Epithelial cell of esophagus (primary cell): ENCODE measurements around the gene ACP2.

Source experiments
- DNase-seq: peaks from one replicate; pipeline ENCODE4 v3.0.0; 2010; ENCODE audit warnings: low read depth
- H3K4me3 ChIP-seq: 2 replicates; pipeline ENCODE4 v1.5.1; 2011; ENCODE audit warnings: mild to moderate bottlenecking, low read length, control low read depth
- CTCF ChIP-seq: IDR thresholded peaks from 2 replicates; pipeline ENCODE4 v1.5.1; 2011; ENCODE audit warnings: low read depth, mild to moderate bottlenecking, low read length, control low read depth, inconsistent platforms; ENCODE audit not compliant: insufficient read depth; ENCODE audit errors: missing control alignments

Gene ACP2

DNA sequence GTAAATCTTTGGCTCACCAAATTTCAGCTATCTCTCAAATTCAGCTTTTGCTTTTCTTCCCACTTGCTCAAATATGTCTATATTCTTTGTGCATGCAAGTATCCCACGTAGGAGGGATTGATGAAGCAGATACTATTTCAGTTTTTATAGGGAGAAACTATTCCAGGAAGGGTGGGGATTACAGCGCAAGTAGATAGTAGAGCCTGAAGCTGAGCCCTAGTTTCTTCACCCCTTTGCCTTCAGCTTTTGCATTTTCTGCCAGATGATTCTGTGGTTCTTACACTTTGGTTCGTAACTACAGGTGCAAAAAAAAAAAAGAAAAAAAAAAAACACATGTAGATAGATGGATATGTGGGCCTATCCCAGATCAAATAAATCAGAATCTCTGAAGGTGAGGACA, 3.1 kb upstream of the ACP2 start:
- DNase-seq, result no peak
- no peak overlapping the region for H3K4me3 ChIP-seq
- TF ChIP-seq CTCF, result no peak

GRCh38 chr11:47249378-47249715, 733 bp upstream of the ACP2 start:
- no peak for TF ChIP-seq CTCF
- peak overlapping the region; percentile 90 for H3K4me3 ChIP-seq
- no peak for DNase-seq

DNA sequence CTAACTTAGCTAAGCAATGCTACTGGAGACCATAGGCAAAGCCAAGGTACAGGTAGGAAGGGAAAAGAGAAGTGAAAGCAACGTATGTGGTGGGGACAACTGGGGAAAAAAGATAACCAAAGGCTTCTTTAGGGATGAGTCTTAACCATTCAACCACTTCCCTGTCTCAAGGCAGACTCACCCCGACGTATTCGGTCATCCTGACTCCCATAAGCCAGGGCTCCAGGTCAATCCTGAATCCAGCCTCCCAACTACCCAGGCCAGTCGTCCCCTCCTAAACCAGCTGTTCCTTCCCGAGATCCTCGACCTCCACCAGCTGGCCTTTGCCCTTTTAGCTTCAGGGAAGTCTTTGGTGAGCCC, 330 bp downstream of the ACP2 start:
- DNase-seq, result no peak
- H3K4me3 ChIP-seq, result peak overlapping the region; percentile 90
- TF ChIP-seq CTCF, result no peak

GRCh38 chr11:47247502-47247901, 1.1 kb downstream of the ACP2 start:
- no peak overlapping the region for H3K4me3 ChIP-seq
- TF ChIP-seq CTCF, result no peak
- no peak for DNase-seq

- no peak for TF ChIP-seq CTCF
- H3K4me3 ChIP-seq, result no peak overlapping the region
- DNase-seq, result no peak
Observed at GRCh38 chr11:47245611-47246357, 2.8 kb downstream of the ACP2 start.

GRCh38 chr11:47244448-47245350, 3.9 kb downstream of the ACP2 start:
- no peak for DNase-seq
- no peak overlapping the region for H3K4me3 ChIP-seq
- TF ChIP-seq CTCF, result no peak

DNA sequence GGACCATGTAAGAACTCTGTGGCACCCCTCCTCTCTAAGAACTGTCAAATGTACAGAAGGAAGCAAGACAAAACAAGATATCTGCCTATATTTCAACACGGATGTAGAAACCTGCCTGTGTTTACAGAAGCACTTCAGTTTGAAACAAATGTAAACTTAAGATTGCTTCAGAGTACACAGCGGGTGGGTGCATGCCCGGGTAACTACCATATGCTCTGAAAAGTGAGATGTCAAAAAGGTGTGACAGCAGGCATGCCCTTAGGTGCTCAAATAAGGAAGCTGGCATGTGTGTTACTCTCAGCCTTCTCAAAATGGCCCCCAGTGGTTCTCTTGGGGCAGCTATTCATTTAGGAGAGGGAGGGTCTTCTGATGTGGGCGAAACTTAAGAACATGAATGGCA, 5.2 kb downstream of the ACP2 start:
- peak; percentile 60 for DNase-seq
- TF ChIP-seq CTCF, result no peak
- no peak overlapping the region for H3K4me3 ChIP-seq
